HepG2 (cell line): ENCODE data around the gene PLXNB2. TPM values are rescaled to one million over a fixed set of nuclear protein-coding genes. Genes with fewer than 3 reads are reported as not detected.

Source experiments
- CSRNP1 ChIP-seq: sonication (generic); formaldehyde crosslinking; IDR thresholded peaks from 2 replicates; pipeline ENCODE4 v1.8.1; 2023; ENCODE audit warnings: mild to moderate bottlenecking, missing genetic modification reagents
- FOXC1 ChIP-seq: sonication (generic); formaldehyde crosslinking; IDR thresholded peaks from 2 replicates; pipeline ENCODE4 v1.8.0; 2022; ENCODE audit warnings: mild to moderate bottlenecking, missing genetic modification reagents, borderline replicate concordance
- FOXO4 ChIP-seq: sonication (generic); formaldehyde crosslinking; conservative IDR thresholded peaks from 2 replicates; pipeline ENCODE4 v1.8.1; 2023; ENCODE audit warnings: missing genetic modification reagents
- HMG20B ChIP-seq: conservative IDR thresholded peaks from 2 replicates; pipeline ENCODE4 v1.6.1; 2016; ENCODE audit warnings: missing genetic modification reagents, missing compliant biosample characterization
- NPAS2 ChIP-seq: sonication (generic); formaldehyde crosslinking; IDR thresholded peaks from 2 replicates; pipeline ENCODE4 v1.8.0; 2022; ENCODE audit warnings: mild to moderate bottlenecking, missing genetic modification reagents, borderline replicate concordance
- PCBP2 ChIP-seq: fragments of 200-400 bp; formaldehyde crosslinking; optimal IDR thresholded peaks from 2 replicates; pipeline ENCODE3; 2018; ENCODE audit warnings: low read length, low read depth; ENCODE audit not compliant: poor library complexity, severe bottlenecking
- PHF8 ChIP-seq: sonication (generic); formaldehyde crosslinking; IDR thresholded peaks from 2 replicates; pipeline ENCODE4 v1.5.0; 2020; ENCODE audit warnings: missing genetic modification reagents
- RBM22 ChIP-seq: fragments of 200-400 bp; formaldehyde crosslinking; optimal IDR thresholded peaks from 2 replicates; pipeline ENCODE3; 2017; ENCODE audit warnings: mild to moderate bottlenecking, low read length, moderate library complexity
- RFX1 ChIP-seq: fragments of 450-650 bp; IDR thresholded peaks from 2 replicates; pipeline ENCODE4 v1.6.1; 2017
- SMAD1 ChIP-seq: sonication (generic); formaldehyde crosslinking; IDR thresholded peaks from 2 replicates; pipeline ENCODE4 v1.4.0; 2020; ENCODE audit warnings: missing genetic modification reagents, low read depth, mild to moderate bottlenecking, borderline replicate concordance
- ZBTB10 ChIP-seq: sonication (generic); formaldehyde crosslinking; IDR thresholded peaks from 2 replicates; pipeline ENCODE4 v1.4.0; 2020; ENCODE audit warnings: missing genetic modification reagents, borderline replicate concordance
- ZNF142 ChIP-seq: sonication (generic); formaldehyde crosslinking; IDR thresholded peaks from 2 replicates; pipeline ENCODE4 v1.4.0; 2020; ENCODE audit warnings: missing genetic modification reagents
- ZNF205 ChIP-seq: IDR thresholded peaks from 2 replicates; pipeline ENCODE4 v1.6.1; 2018; ENCODE audit warnings: missing biosample characterization, missing genetic modification reagents
- ZNF501 ChIP-seq: sonication (generic); formaldehyde crosslinking; IDR thresholded peaks from 2 replicates; pipeline ENCODE4 v1.5.1; 2020; ENCODE audit warnings: mild to moderate bottlenecking, moderate library complexity, missing genetic modification reagents
- ZNF674 ChIP-seq: sonication (generic); formaldehyde crosslinking; IDR thresholded peaks from 2 replicates; pipeline ENCODE4 v1.5.0; 2020; ENCODE audit warnings: low read depth, mild to moderate bottlenecking, missing genetic modification reagents
- ZNF839 ChIP-seq: sonication (generic); formaldehyde crosslinking; IDR thresholded peaks from 2 replicates; pipeline ENCODE4 v1.4.0; 2020; ENCODE audit warnings: missing genetic modification reagents, mild to moderate bottlenecking, borderline replicate concordance
- polyA plus RNA-seq, 8 experiments: library from polyadenylated mRNA; depleted of rRNA in 3 of 8; stranded (reverse) in 7 of 8; unstranded in 1 of 8; fragments of >200 nt; fragmentation: Illumina TruSeq in 4 of 8; extraction: Trizol in 4 of 8; gene quantifications; 2 replicates each; pipeline versions ENCODE4 v1.2.1 to v1.2.3, GENCODE V29; 2011 to 2016; ENCODE audit warnings: low read depth in 4 of 8, missing spikeins in 1 of 8, mixed read lengths in 1 of 8; ENCODE audit not compliant: insufficient read depth in 1 of 8
- total RNA-seq, 5 experiments: library from RNA; depleted of rRNA; stranded (reverse); fragments of >200 nt; fragmentation: Illumina TruSeq; extraction: Trizol; gene quantifications; 2 replicates each; pipeline ENCODE4 v1.2.3, GENCODE V29; 2016; ENCODE audit warnings: low read depth in 1 of 5

PLXNB2 gene
- total and polyA plus RNA-seq, 2 of the 13 experiments (the other 11 are each of a cell fraction or from before 2014, with no cell fraction given) = 32.6 to 68.9 TPM

- TF ChIP-seq ZBTB10 = 0 out of 2 replicates have a peak, but pooled peaks have one; percentile 23
- no peak for TF ChIP-seq ZNF674 (CRISPR knock-in tag)
- no peak for TF ChIP-seq NPAS2
- TF ChIP-seq FOXC1 (CRISPR knock-in tag) = 0 out of 2 replicates have a peak, but pooled peaks have one; percentile 44
- TF ChIP-seq ZNF839 = no peak
- peak; percentile 72 for TF ChIP-seq PHF8 (CRISPR knock-in tag)
- TF ChIP-seq PCBP2 = no peak
- TF ChIP-seq RBM22 = no peak
- 0 out of 2 replicates have a peak, but pooled peaks have one; percentile 21 for TF ChIP-seq ZNF501
- TF ChIP-seq ZNF142 (CRISPR knock-in tag) = no peak
- no peak for TF ChIP-seq RFX1
- 0 out of 2 replicates have a peak, but pooled peaks have one; percentile 53 for TF ChIP-seq FOXO4 (CRISPR knock-in tag)
- TF ChIP-seq SMAD1 (CRISPR knock-in tag) = no peak
- 0 out of 2 replicates have a peak, but pooled peaks have one; percentile 54 for TF ChIP-seq ZNF205
- 0 out of 2 replicates have a peak, but pooled peaks have one; percentile 58 for TF ChIP-seq CSRNP1 (CRISPR knock-in tag)
- no peak for TF ChIP-seq HMG20B (CRISPR knock-in tag)
These were observed 46.4 kb downstream of the PLXNB2 start (continued) for GRCh38 chr22:50260801-50261614.
